Endometrial microvascular endothelial cells (primary cell): ENCODE measurements around the gene MAPKAPK2. TPM values are rescaled to one million over a fixed set of nuclear protein-coding genes. Genes with fewer than 3 reads are reported as not detected.

Experiments used
- in situ Hi-C: cut with HindIII; loops from 2 replicates; pipeline ENCODE4 v1.10.0; 2017; ENCODE audit warnings: low sequenced_read_pairs, low pct_unique_long_range_greater_than_20kb; ENCODE audit errors: inconsistent ontology term
- total RNA-seq: library from RNA; depleted of rRNA; stranded (reverse); fragments of >200 nt; gene quantifications from one replicate; pipeline ENCODE4 v1.2.3, GENCODE V29; 2015; ENCODE audit errors: inconsistent ontology term

The MAPKAPK2 gene
- total RNA-seq, 1 donor from 2014 or later = 52.9 TPM

DNA sequence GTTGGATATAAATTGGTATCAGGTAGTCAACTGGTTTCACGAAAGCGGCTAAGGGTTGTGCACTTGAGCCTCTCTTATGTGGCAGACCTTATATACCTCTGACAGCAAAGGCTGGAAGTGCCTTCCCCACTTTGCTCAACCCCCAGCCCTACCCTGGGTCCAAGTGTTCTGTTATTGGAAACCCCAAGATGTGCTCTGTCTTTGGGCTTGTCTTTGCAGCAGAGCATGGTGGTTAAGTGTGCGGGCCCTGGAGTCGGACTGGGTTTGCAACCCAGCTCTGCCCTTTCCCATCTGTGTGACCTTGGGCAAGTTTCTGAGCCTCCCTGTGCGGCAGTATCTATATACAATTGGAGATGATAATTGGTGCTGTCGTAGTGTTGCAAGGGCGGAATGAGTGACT lies 98.8 kb downstream of the MAPKAPK2 start:
- in situ Hi-C loops = no loop called here

Other genes with a start within 250 kb of the MAPKAPK2 start
- gene IKBKE, start 214.4 kb upstream of the MAPKAPK2 start, total RNA-seq = 4.0 TPM
- 0.74 TPM for gene RASSF5, start 177.4 kb upstream of the MAPKAPK2 start, total RNA-seq
- 63.6 TPM for gene EIF2D, start 72.4 kb upstream of the MAPKAPK2 start, total RNA-seq
- gene DYRK3, start 49.4 kb upstream of the MAPKAPK2 start, total RNA-seq = 16.4 TPM
- not detected for gene IL19, start 85.9 kb downstream of the MAPKAPK2 start, total RNA-seq
- gene IL10, start 87.6 kb downstream of the MAPKAPK2 start, total RNA-seq = not detected
- gene IL20, start 180.7 kb downstream of the MAPKAPK2 start, total RNA-seq = not detected
- not detected for gene IL24, start 212.5 kb downstream of the MAPKAPK2 start, total RNA-seq
- not detected for gene FCMR, start 237.0 kb downstream of the MAPKAPK2 start, total RNA-seq